HTERT RPE-1 (cell line): ENCODE results near the gene PFDN4.
"Not testable (repeated sequence)": the region's sequence is repeated elsewhere in the genome, so short reads cannot be mapped to it uniquely, and the experiment has no call there.

Experiments
- in situ Hi-C: fragments of 300-500 bp; cut with MboI; formaldehyde crosslinking; loops from 4 replicates; pipeline ENCODE4 v1.14.3; 2020; ENCODE audit warnings: low sequenced_read_pairs

Gene PFDN4

DNA sequence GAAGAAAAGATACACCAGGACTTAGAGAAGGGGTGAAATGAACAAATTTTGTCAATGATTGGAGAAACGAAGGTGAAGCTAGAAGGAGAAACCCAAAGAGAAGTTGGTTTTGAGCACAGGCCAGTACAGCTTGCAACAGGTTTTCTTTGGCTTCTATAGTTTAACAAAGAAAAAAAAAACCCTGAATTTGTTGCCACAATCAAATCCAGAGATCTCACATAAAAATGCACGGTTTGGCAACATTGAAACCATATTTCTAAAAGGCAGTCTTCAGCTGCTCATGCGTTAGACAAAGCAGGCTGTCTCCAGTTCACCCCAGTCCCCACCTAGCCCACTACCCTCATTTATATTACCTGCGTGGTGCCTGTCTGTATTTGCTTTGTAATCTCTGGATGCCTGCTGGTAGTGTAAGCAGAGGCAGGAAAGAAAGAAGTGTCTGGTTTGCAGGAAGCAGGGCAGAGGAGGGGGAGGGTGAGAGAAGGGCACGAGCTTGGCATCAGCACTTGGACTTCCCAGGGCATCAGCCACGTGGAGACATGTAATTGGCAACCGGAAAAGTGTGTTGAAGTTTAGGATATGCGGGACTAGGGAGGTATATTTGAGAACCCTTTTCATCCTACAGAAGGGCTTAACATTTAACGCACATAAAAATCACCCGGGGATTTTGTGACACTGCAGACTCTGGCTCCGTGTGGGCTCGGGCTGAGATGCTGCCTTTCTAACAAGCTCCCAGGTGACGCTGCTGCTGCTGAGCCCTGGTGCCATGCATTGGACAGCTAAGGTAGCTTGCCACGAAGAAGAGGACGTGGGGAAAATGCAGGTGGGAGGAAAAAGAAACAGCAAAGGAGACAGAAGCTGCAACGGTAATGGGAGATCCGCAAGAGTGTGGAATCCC is 14.4 kb downstream of the PFDN4 start:
- in situ Hi-C loops: loop anchor here (25.0 kb wide), 1 partner anchor 415 kb away; no protein-coding TSS in a partner anchor

DNA sequence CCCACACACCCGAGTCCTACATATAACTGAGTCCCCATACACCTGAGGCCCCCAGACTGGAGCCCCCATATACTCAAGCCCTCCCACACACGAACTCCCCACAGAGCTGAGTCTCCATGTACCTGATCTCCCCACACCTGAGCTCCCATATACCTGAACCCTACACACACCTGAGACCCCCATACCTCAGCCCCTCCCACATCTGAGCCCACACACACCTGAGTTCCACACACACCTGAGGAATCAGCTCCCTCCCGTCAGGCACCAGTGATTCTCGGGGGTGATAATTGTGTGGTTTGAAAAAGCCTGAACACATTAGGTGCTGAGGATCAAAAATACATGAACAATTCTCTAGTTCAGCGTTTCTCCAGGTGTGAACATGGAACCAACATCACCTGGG is 15.4 kb downstream of the PFDN4 start:
- in situ Hi-C loops: loop anchor here (25.0 kb wide), 1 partner anchor 414 kb away; no protein-coding TSS in a partner anchor

- in situ Hi-C loops: loop anchor here (25.0 kb wide), 1 partner anchor 414 kb away; no protein-coding TSS in a partner anchor
These were observed 15.9 kb downstream of the PFDN4 start for GRCh38 chr20:54223751-54224150.

- in situ Hi-C loops: loop anchor here (25.0 kb wide), 1 partner anchor 413 kb away; no protein-coding TSS in a partner anchor
These were observed 16.8 kb downstream of the PFDN4 start for GRCh38 chr20:54224642-54225041.

- in situ Hi-C loops: no loop called here
These were observed 19.4 kb downstream of the PFDN4 start for GRCh38 chr20:54227241-54227640.

GRCh38 chr20:54227751-54228150 is 19.9 kb downstream of the PFDN4 start:
- in situ Hi-C loops: no loop called here

DNA sequence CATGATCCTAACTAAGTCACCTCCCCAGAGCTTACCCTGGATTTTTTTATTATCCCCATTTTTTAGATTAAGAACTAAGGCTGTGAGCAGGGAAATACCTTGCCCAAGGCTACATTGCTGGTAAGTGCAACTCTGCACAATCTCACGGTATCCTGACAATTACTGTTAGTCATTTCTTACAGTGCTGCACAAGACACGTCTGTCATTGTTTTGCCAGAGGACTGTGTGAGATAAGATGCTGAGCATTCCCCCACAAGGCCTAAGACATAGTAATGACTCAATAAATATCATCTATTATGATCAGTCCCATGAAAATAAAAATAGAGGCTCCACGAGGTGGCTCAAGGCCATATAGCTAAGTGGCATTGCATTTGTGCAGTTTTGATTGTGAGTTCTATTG is 21.0 kb downstream of the PFDN4 start:
- in situ Hi-C loops: no loop called here

- in situ Hi-C loops: no loop called here
These were observed 21.8 kb downstream of the PFDN4 start for GRCh38 chr20:54229566-54230160.

GRCh38 chr20:54231036-54231435 is 23.1 kb downstream of the PFDN4 start:
- in situ Hi-C loops: no loop called here

- in situ Hi-C loops: no loop called here
These were observed 27.1 kb downstream of the PFDN4 start for GRCh38 chr20:54234991-54235390.

GRCh38 chr20:54237116-54237943 is 29.4 kb downstream of the PFDN4 start:
- in situ Hi-C loops: no loop called here

GRCh38 chr20:54244113-54244512 is 36.2 kb downstream of the PFDN4 start:
- in situ Hi-C loops: no loop called here

GRCh38 chr20:54248705-54249104 is 40.8 kb downstream of the PFDN4 start:
- in situ Hi-C loops: not testable (repeated sequence)

DNA sequence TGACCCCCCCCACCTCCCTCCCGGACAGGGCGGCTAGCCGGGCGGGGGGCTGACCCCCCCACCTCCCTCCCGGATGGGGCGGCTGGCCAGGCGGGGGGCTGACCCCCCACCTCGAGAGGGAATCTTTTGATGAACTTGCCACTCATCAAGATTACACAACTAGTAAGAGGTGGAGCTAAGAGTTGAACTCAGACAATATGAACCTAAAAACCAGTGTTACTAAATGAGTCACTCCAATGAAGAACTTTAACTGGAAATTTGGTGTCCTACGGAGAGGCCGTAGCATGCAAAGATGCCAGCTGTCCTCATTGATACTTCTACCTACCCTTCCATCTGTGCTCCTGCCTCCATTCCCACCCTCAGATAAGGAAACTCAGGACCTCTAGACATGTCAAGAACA is 42.8 kb downstream of the PFDN4 start:
- in situ Hi-C loops: no loop called here

GRCh38 chr20:54251096-54251495 is 43.2 kb downstream of the PFDN4 start:
- in situ Hi-C loops: no loop called here

- in situ Hi-C loops: no loop called here
These were observed 46.7 kb downstream of the PFDN4 start for GRCh38 chr20:54254596-54254995.

DNA sequence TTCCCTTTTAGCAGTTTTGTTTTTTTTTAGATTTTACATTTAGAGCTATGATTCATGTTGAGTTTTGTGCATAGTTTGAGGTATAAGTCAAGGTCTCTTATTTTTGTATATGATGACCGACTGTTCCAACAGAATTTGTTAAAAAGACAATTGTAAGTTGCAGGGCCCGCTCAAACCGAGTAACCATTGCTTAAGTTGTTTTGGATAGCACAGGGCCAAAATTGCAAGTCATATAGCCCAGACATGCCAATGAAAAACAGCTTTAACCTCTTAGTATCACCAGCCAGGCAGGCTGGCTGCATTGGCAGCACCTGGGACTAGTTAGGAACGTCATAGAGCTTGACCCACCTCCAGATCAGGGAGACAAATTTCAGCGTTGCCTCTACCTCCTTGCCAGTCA is 47.3 kb downstream of the PFDN4 start:
- in situ Hi-C loops: no loop called here

DNA sequence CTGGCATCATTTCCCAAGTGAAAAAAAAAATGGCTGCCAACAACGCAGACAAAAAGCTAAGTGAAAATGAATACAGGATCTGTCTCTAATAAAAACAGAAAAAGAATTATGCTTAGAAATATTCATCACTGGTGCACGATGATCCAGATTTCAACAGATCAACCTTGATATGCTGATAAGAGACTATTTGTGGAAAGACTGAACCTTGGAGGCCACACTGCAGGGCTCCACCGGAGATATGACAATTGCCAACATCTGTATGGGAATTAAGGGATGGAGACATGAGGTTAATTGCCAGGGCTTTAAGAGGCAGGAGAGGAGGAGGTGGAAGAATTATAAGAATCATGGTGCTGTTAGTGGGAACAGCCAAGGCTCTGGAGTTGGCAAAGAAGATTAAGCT is 48.3 kb downstream of the PFDN4 start:
- in situ Hi-C loops: no loop called here

DNA sequence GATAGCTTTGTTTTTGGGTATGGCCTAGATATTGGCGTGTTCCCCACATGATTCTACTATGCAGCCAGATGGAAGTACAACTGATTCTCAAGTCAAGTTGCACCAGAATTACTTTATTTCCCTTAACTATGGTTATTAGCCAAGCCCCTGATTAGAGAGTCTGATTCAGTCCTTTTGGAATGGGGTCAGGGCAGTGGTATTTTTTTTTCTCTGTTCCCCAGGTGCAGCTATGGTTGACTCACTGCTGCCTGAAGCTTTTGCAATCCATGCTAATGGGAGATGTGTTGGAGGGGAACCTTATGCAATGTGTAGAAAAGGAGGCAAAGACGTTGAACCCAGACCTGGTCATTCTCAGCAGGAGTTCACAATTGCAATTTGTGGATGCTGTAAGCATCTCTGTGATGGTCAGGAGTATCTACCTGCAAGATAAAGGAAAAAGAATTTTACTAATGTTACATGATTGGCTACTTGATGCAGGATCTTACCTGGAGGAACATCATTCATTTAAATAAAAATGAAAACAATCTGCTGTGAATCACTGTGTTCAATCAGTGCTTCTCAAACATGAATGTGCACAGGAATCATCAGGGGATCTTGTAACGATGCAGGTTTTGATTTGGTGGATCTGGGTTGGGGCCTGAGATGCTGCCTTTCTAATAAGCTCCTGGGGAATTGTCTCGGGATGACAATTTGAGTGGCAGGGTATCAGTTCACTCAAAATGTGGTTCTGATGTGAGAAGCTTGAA is 49.4 kb downstream of the PFDN4 start:
- in situ Hi-C loops: no loop called here

DNA sequence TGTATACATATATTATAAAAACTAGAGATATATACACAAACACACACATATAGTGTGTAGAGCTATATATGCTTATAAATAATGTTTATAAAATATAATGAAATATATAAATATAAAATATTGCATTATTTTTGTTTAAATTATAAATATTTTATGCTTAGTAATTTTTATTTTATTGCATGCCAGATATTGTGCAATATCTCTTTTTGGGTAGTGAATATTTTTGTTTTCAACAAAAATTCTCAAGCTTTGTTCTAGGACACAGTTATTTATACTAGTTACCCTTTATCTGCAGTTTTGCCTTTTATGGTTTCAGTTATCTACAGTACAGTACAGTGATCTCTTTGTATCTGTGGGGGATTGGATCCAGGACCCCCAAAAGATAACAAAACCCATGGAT is 52.2 kb downstream of the PFDN4 start:
- in situ Hi-C loops: no loop called here

- in situ Hi-C loops: no loop called here
These were observed 54.8 kb downstream of the PFDN4 start for GRCh38 chr20:54262671-54263070.
